H1 (cell line): ENCODE results near the gene TPSG1. TPM values are rescaled to one million over a fixed set of nuclear protein-coding genes. Genes with fewer than 3 reads are reported as not detected.

Experiments used
- CHD7 ChIP-seq: fragments of 300-600 bp; sonication (generic); IDR thresholded peaks from 2 replicates; pipeline ENCODE4 v1.7.1; 2012; ENCODE audit warnings: low read length, moderate library complexity, mild to moderate bottlenecking, inconsistent platforms; ENCODE audit not compliant: insufficient replicate concordance
- EZH2 ChIP-seq: fragments of 200-600 bp; sonication (generic); IDR thresholded peaks from 2 replicates; pipeline ENCODE4 v1.7.1; 2012; ENCODE audit warnings: low read depth, mild to moderate bottlenecking, moderate library complexity, low read length, inconsistent platforms; ENCODE audit not compliant: severe bottlenecking
- JUND ChIP-seq: IDR thresholded peaks from 2 replicates; pipeline ENCODE4 v1.6.1; 2011; ENCODE audit warnings: mild to moderate bottlenecking, improper control_type of control experiment, low read length
- NANOG ChIP-seq: IDR thresholded peaks from 2 replicates; pipeline ENCODE4 v1.6.1; 2011; ENCODE audit warnings: low read length, low read depth, mild to moderate bottlenecking, inconsistent platforms; ENCODE audit not compliant: insufficient read depth, poor library complexity, severe bottlenecking
- SIN3A ChIP-seq, 2 experiments: IDR thresholded peaks in 1 of 2; conservative IDR thresholded peaks in 1 of 2; 2 replicates each; pipeline ENCODE4 v1.6.1; 2011 to 2012; ENCODE audit warnings: low read length in 2 of 2, improper control_type of control experiment in 1 of 2, low read depth in 1 of 2, mild to moderate bottlenecking in 1 of 2
- TCF12 ChIP-seq: IDR thresholded peaks from 2 replicates; pipeline ENCODE4 v1.6.1; 2011; ENCODE audit warnings: low read depth, mild to moderate bottlenecking, low read length
- polyA plus RNA-seq, 7 experiments: library from polyadenylated mRNA; depleted of rRNA in 3 of 7; stranded (reverse) in 5 of 7; unstranded in 2 of 7; fragments of >200 nt in 5 of 7; fragments of 200-250 nt in 2 of 7; gene quantifications; 1 replicate in 5 of 7; 2 replicates in 1 of 7; 4 replicates in 1 of 7; pipeline versions ENCODE4 v1.2.1 to v1.2.3, GENCODE V29; 2011 to 2013; ENCODE audit warnings: missing spikeins in 2 of 7, mixed read lengths in 2 of 7
- total RNA-seq: library from RNA; stranded (reverse); fragmentation: NEBNext Ultra II Directional; extraction: Animal tissue kit (Norgen Biotek cat#: 25700); gene quantifications from 2 replicates; pipeline ENCODE4 v1.2.1, GENCODE V29; 2021

Gene TPSG1
- total and polyA plus RNA-seq, 2 of the 8 experiments (the other 6 are each of a cell fraction or from before 2014, with no cell fraction given): not detected

- TF ChIP-seq CHD7 (no peak), JUND (no peak), EZH2 (no peak), NANOG (no peak), SIN3A (conservative IDR thresholded peaks at IDR 0.05 in 1 of 2, IDR thresholded peaks at IDR 0.05 in 1 of 2; ENCODE audit: low read depth in 1 of 2, low read length in 2 of 2) (no peak), TCF12 (no peak)
These were observed 6.0 kb downstream of the TPSG1 start (continued) for GRCh38 chr16:1218930-1219611.
